Subcutaneous abdominal adipose tissue (tissue), 5 donors: ENCODE results near the gene MINDY4.

Source experiments
- H3K27ac ChIP-seq: one replicate; pipeline ENCODE4 v1.7.0; 2013; ENCODE audit warnings: low read depth, mild to moderate bottlenecking, inconsistent platforms, low read length, moderate library complexity
- H3K27me3 ChIP-seq, 5 donors: one replicate each; pipeline ENCODE4 v1.7.0; 2013; ENCODE audit warnings: low read length in 5 of 5, inconsistent platforms in 1 of 5; ENCODE audit not compliant: control insufficient read depth in 5 of 5, insufficient read depth in 4 of 5
- H3K36me3 ChIP-seq, 5 donors: one replicate each; pipeline ENCODE4 v1.7.0; 2013; ENCODE audit warnings: low read length in 5 of 5; ENCODE audit not compliant: control insufficient read depth in 5 of 5, insufficient read depth in 5 of 5
- H3K4me1 ChIP-seq, 5 donors: one replicate each; pipeline ENCODE4 v1.7.0; 2013; ENCODE audit warnings: low read length in 5 of 5, mild to moderate bottlenecking in 3 of 5, moderate library complexity in 1 of 5; ENCODE audit not compliant: control insufficient read depth in 5 of 5, insufficient read depth in 5 of 5
- H3K4me3 ChIP-seq, 5 donors: one replicate each; pipeline ENCODE4 v1.7.0; 2013; ENCODE audit warnings: low read length in 5 of 5, low read depth in 1 of 5
- H3K9ac ChIP-seq, 5 donors: one replicate each; pipeline ENCODE4 v1.7.0; 2013; ENCODE audit warnings: low read length in 5 of 5, mild to moderate bottlenecking in 4 of 5, moderate library complexity in 3 of 5
- H3K9me3 ChIP-seq, 5 donors: one replicate each; pipeline ENCODE4 v1.7.0; 2013; ENCODE audit warnings: low read length in 5 of 5; ENCODE audit not compliant: control insufficient read depth in 5 of 5
- donor health status: healthy.
- donor health status: healthy.
- donor health status: healthy.
- donor health status: healthy.
- donor health status: healthy.

MINDY4 gene

DNA sequence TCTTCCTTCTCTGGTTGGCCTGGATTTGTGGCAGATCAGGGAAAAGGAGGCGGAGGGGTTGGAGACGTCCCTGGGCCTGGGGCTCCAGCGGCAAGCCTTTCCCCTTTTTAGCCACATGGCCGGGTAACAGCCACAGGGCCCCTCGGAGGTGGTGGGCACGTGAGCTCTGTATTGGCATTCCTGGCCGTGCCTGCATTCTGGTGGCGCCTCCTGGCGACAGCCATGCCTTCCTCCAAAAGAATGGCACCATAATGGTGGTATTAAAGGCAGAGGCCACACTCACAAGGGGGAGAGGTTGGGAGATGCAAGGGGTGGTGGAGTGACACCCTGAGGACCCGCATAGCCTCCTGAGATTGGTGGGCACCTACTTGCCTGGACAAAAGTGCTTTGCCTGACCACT is 137.5 kb downstream of the MINDY4 start:
- Histone ChIP-seq H3K9ac (no peak overlapping the region), H3K9me3 (no peaks in the 10 kb centered on the region), H3K36me3 (no peaks in the 10 kb centered on the region), H3K4me1 (peaks cover 17 to 92% (median 89%) of the 10 kb centered on the region in 5 donors), H3K27me3 (no peaks in the 10 kb centered on the region), H3K4me3 (no peak overlapping the region), H3K27ac (peak overlapping the region; percentile 80)

DNA sequence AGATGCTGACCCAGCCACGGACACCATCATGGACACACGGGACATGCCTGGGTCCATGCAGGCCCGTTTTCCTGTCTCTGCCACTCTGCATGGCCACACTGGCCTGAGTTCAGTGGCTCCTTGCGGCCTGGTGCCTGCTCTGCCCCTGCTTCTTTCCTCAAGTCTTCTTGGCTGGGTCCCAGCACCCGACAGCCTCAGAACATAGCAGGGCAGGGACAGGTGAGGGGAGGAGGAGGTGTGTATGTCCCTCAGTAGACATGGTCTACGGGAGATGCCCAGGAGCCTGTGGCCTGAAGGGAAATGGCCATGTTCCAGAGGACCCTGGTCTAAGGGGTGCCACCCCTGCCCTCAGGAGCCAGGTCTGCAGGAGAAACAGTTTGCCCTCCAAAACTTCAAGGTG is 138.2 kb downstream of the MINDY4 start:
- Histone ChIP-seq H3K36me3 (no peaks in the 10 kb centered on the region), H3K9me3 (no peaks in the 10 kb centered on the region), H3K4me3 (no peak overlapping the region), H3K9ac (no peak overlapping the region), H3K4me1 (peaks cover 17 to 96% (median 89%) of the 10 kb centered on the region in 5 donors), H3K27ac (peak overlapping the region; percentile 80), H3K27me3 (no peaks in the 10 kb centered on the region)

DNA sequence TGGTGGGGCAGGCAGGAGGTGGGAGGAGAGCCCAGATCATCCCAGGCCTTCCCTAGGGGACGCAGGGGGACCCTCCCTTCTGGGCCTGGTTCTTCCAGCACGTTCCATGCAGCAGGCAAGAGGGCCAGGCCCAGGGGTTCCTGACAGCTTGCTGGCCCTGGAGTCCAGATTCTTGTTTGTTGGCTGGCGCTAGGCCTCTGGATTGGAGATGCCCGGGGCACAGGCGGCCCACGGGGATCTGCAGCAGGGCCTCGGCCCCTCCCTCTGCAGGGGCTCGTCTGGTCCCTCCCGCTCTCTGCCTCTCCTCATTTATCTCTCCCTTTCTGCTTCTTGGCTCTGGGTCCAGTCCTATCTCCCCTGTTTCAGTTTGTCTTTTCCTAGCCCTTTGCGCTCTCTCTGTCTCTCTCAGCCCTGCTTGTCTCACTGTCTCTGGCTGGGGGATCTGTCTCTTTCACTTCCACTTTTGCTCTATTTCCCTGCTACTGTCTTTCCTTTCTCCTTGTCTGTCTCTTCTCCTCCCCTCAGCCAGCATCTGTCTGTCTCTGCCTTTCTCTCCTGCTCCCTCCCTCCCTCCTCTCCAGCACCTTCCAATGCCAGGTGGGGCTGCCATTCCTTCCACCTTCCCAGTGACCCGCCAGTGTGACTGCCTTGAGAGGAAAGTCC is 139.3 kb downstream of the MINDY4 start:
- Histone ChIP-seq H3K27me3 (no peaks in the 10 kb centered on the region), H3K27ac (peak overlapping the region; percentile 80), H3K4me3 (peak overlapping the region in 1 of 5 donors; percentile 77), H3K36me3 (no peaks in the 10 kb centered on the region), H3K9me3 (no peaks in the 10 kb centered on the region), H3K4me1 (peaks cover 17 to 97% (median 89%) of the 10 kb centered on the region in 5 donors), H3K9ac (peak overlapping the region in 2 of 5 donors; percentile 28 to 43)

DNA sequence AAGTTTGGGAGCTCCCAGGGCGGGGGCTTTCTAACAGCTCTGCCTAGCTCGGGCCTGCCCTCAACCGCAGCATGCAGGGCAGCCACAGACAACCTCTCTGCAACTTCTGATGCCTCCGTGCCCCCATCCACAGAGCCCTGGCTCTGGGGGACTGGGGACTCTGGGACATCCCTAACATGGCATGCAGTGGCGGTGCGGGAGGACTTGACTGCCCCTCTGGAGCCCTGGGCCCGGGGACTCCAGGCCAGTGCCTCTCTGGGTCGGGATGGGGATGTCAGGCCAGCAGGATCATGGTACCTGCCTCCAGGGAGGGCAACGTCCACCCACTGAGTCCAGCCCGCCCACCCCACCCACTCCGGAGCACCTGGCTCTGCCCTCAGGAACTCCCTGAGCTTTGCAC is 139.9 kb downstream of the MINDY4 start:
- Histone ChIP-seq H3K4me3 (peak overlapping the region in 1 of 5 donors; percentile 77), H3K36me3 (no peaks in the 10 kb centered on the region), H3K9me3 (no peaks in the 10 kb centered on the region), H3K4me1 (peaks cover 13 to 97% (median 83%) of the 10 kb centered on the region in 5 donors), H3K27ac (peak overlapping the region; percentile 27), H3K9ac (peak overlapping the region in 1 of 5 donors; percentile 43), H3K27me3 (no peaks in the 10 kb centered on the region)

DNA sequence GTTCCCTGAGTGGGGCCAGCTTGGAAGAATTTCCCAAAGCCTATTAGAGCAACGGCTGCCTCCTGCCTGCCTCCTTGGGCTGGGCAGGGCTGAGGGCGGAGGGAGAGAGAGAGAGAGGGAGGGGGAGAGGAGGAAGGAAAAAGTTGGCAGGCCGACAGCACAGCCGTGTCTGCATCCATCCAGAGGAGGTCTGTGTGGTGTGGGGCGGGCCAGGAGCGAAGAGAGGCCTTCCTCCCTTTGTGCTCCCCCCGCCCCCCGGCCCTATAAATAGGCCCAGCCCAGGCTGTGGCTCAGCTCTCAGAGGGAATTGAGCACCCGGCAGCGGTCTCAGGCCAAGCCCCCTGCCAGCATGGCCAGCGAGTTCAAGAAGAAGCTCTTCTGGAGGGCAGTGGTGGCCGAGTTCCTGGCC is 140.3 kb downstream of the MINDY4 start, which contains the start of gene AQP1:
Gene AQP1 (plus strand): TSS at position 293 of the 409 bp plus-strand sequence. CDS start 57 bp downstream, at position 350.
- H3K9me3 ChIP-seq: no peaks in the 10 kb centered on the region
- H3K9ac ChIP-seq: peak within 1 kb of the TSS in 4 of 5 donors; percentile 17 to 85 (median 32)
- H3K27me3 ChIP-seq: no peaks in the 10 kb centered on the region
- H3K36me3 ChIP-seq: no peaks in the 10 kb centered on the region
- peak within 1 kb of the TSS; percentile 46 to 77 (median 66) for H3K4me3 ChIP-seq
- peak within 1 kb of the TSS; percentile 74 for H3K27ac ChIP-seq
- H3K4me1 ChIP-seq: peaks cover 13 to 97% (median 78%) of the 10 kb centered on the region in 5 donors

DNA sequence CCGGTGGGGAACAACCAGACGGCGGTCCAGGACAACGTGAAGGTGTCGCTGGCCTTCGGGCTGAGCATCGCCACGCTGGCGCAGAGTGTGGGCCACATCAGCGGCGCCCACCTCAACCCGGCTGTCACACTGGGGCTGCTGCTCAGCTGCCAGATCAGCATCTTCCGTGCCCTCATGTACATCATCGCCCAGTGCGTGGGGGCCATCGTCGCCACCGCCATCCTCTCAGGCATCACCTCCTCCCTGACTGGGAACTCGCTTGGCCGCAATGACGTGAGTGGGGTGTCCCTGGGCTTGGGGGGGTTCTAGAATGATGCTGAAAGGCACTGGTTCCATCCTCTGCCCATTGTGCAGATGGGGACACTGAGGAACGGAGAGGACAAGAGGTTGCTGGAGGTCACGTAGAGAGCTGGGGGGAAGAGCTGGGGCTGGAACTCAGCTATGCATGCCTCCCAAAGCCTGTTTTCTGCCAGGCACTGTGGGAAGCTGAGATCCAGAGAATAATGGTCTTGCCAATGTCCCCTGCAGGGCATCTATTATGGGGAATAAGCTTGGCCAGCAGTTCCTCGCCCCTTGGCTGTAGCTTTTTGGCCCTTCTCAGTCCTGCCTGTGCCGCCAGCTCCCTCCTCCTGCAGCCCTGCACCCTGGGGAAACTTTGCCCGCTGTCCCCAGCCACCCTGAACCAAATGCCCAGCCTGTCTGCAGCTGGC is 141.0 kb downstream of the MINDY4 start:
- Histone ChIP-seq H3K4me3 (peak overlapping the region; percentile 46 to 77 (median 66)), H3K27ac (peak overlapping the region; percentile 74), H3K9ac (peak overlapping the region in 4 of 5 donors; percentile 17 to 85 (median 32)), H3K36me3 (no peaks in the 10 kb centered on the region), H3K9me3 (no peaks in the 10 kb centered on the region), H3K27me3 (no peaks in the 10 kb centered on the region), H3K4me1 (peaks cover 13 to 97% (median 72%) of the 10 kb centered on the region in 5 donors)

DNA sequence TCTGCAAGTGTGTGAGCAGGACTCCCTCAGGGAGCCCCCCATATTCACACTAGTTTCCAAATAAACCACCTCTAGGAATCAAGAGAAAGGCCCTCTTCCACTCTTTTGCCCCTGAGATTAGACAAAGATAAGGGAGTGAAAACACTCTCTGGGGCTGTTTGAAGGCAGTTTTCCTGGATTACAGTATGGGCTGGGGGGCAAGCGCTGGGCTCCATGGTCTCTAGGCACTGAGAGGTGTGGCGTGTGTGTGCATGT is 141.4 kb downstream of the MINDY4 start:
- peaks cover 9 to 97% (median 67%) of the 10 kb centered on the region in 5 donors for H3K4me1 ChIP-seq
- H3K36me3 ChIP-seq: peaks cover 0 to 3% (median 0%) of the 10 kb centered on the region in 5 donors
- peak overlapping the region; percentile 46 to 77 (median 66) for H3K4me3 ChIP-seq
- no peaks in the 10 kb centered on the region for H3K9me3 ChIP-seq
- H3K9ac ChIP-seq: peak overlapping the region in 4 of 5 donors; percentile 17 to 85 (median 32)
- H3K27ac ChIP-seq: peak overlapping the region; percentile 74
- no peaks in the 10 kb centered on the region for H3K27me3 ChIP-seq

DNA sequence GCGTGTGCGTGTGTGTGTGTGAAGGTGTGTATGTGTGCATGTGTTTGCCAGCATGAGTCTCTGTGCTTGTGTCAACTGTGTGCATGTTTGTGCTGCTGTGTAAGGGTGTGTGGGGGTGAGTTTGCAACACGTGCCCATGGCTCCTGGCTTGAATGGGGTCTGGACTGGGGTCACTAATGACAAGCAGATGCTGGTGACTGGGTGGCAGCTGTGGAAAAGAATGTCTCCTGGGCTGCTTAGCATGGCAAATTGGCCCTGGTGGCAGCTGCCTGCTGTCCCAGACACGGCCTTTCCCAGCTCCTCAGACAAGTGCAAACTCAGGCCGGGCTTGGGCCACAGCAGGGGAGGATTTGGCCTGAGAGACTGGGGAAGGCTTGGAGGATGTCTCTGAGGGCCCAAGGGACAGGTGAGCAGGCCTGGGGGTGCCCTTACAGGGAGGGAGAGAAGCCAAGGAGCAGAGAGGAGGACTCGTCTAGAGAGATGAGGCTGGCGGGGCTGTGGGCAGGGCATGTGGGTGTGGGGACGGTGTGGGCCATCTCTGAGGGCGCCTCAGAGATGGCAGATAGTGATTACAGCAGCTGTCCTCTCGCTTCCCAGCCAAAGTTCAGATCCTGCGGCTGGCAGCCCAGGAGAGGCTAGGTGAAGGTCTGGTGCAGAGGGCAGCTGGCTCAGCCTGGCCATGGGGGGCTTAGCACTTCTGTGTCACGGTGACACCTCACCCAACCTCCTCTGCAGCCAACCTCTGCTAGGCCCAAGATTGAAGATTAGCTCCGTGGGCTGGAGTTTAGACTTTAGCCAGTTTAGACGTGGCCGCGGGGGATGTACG is 142.0 kb downstream of the MINDY4 start:
- H3K4me3 ChIP-seq: peak overlapping the region; percentile 46 to 77 (median 66)
- H3K27ac ChIP-seq: peak overlapping the region; percentile 74
- no peaks in the 10 kb centered on the region for H3K9me3 ChIP-seq
- peaks cover 9 to 95% (median 63%) of the 10 kb centered on the region in 5 donors for H3K4me1 ChIP-seq
- no peaks in the 10 kb centered on the region for H3K27me3 ChIP-seq
- H3K36me3 ChIP-seq: peaks cover 0 to 3% (median 0%) of the 10 kb centered on the region in 5 donors
- peak overlapping the region in 4 of 5 donors; percentile 4 to 85 (median 15) for H3K9ac ChIP-seq

DNA sequence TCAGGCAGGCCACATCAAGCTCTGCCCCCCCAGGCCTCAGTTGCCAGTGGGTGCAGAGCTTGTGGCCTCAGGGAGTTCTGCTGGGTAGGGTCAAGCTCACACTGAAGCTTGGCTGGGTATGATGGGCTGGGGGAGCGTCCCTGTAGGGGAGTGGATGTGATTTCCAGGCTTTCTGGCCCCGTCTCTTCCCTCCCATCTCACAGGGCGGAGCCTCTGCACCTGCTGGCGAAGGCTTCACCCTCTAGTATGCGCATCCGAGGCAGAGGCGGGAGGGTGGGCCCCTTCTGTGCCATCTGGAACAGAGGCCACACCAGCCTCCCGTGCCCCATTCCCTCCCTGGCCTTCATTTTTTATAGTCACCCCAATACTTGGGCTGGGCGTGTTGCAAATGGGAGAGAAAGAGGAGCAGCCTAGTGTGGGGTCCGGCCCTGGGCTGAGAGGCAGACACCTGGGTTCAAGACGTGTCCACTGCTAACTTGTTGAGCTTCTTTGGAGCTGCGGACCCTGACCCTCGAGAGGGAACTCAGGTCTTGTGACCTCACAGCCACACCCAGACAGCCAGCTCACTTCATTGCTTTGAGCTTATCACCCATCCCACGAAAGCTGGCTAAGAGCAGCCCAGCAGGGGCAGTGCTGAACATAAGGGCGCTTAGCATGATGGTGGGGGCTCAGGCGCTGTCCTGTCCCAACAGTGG is 142.8 kb downstream of the MINDY4 start:
- peak overlapping the region; percentile 9 to 77 (median 66) for H3K4me3 ChIP-seq
- H3K36me3 ChIP-seq: peaks cover 0 to 3% (median 0%) of the 10 kb centered on the region in 5 donors
- peaks cover 9 to 95% (median 63%) of the 10 kb centered on the region in 5 donors for H3K4me1 ChIP-seq
- H3K9me3 ChIP-seq: no peaks in the 10 kb centered on the region
- H3K27me3 ChIP-seq: no peaks in the 10 kb centered on the region
- H3K9ac ChIP-seq: peak overlapping the region in 2 of 5 donors; percentile 4 to 85
- peak overlapping the region; percentile 74 for H3K27ac ChIP-seq
